WTC11 (cell line): ENCODE measurements around the gene WDPCP. TPM values are rescaled to one million over a fixed set of nuclear protein-coding genes. Genes with fewer than 3 reads are reported as not detected.

ENCODE experiments used
- ATAC-seq: fragments of 200-7000 bp; cut with Tn5 transposase; 2 replicates; pipeline ENCODE4 v1.10.0; 2021; ENCODE audit warnings: mild to moderate bottlenecking, moderate library complexity
- CTCF ChIA-PET: fragments of 300-600 bp; sonication (Branson Sonifier 250); formaldehyde crosslinking; loops from one replicate; lab custom pipeline; 2021; ENCODE audit warnings: antibody characterized with exemption; lab: Charles Lee
- POLR2A ChIA-PET: fragments of 350-600 bp; sonication (Branson Sonifier 250); formaldehyde crosslinking; loops from one replicate; lab custom pipeline; 2021; ENCODE audit warnings: antibody characterized with exemption; lab: Charles Lee
- DNase-seq: peaks from one replicate; pipeline ENCODE4 v3.0.0; 2021; ENCODE audit warnings: low spot score
- H3K27ac Mint-ChIP-seq: 2 replicates; pipeline ENCODE4 v1.8.0; 2021; ENCODE audit warnings: mixed read lengths
- H3K27me3 Mint-ChIP-seq: 2 replicates; pipeline ENCODE4 v1.8.0; 2021; ENCODE audit warnings: low read depth, mild to moderate bottlenecking, moderate library complexity, mixed read lengths
- H3K36me3 Mint-ChIP-seq: 2 replicates; pipeline ENCODE4 v1.8.0; 2021; ENCODE audit warnings: mixed read lengths
- H3K4me1 Mint-ChIP-seq: 2 replicates; pipeline ENCODE4 v1.8.0; 2022; ENCODE audit warnings: mixed read lengths
- H3K4me3 Mint-ChIP-seq: 2 replicates; pipeline ENCODE4 v1.8.0; 2021; ENCODE audit warnings: mild to moderate bottlenecking, moderate library complexity, mixed read lengths
- H3K9me3 Mint-ChIP-seq: 2 replicates; pipeline ENCODE4 v1.8.0; 2021; ENCODE audit warnings: mixed read lengths
- ATF6 ChIP-seq: sonication (generic); formaldehyde crosslinking; IDR thresholded peaks from 2 replicates; pipeline ENCODE4 v1.8.1; 2023; ENCODE audit warnings: mild to moderate bottlenecking, missing genetic modification reagents
- CDX4 ChIP-seq: fragments of 250-450 bp; sonication (Bioruptor Pico); IDR thresholded peaks from 2 replicates; pipeline ENCODE4 v1.9.0; 2021; ENCODE audit warnings: moderate library complexity, mild to moderate bottlenecking, inconsistent platforms, borderline replicate concordance
- CREM ChIP-seq: sonication (generic); formaldehyde crosslinking; IDR thresholded peaks from 2 replicates; pipeline ENCODE4 v1.8.1; 2022; ENCODE audit warnings: mild to moderate bottlenecking, missing genetic modification reagents, moderate library complexity
- E2F1 ChIP-seq: sonication (generic); formaldehyde crosslinking; IDR thresholded peaks from 2 replicates; pipeline ENCODE4 v1.8.0; 2022; ENCODE audit warnings: mild to moderate bottlenecking, missing genetic modification reagents
- ESRRA ChIP-seq: sonication (generic); formaldehyde crosslinking; IDR thresholded peaks from 2 replicates; pipeline ENCODE4 v1.8.1; 2022; ENCODE audit warnings: mild to moderate bottlenecking, missing genetic modification reagents, borderline replicate concordance
- ETV6 ChIP-seq: sonication (generic); formaldehyde crosslinking; IDR thresholded peaks from 2 replicates; pipeline ENCODE4 v1.8.1; 2022; ENCODE audit warnings: mild to moderate bottlenecking, missing genetic modification reagents
- FOXK1 ChIP-seq: sonication (generic); formaldehyde crosslinking; IDR thresholded peaks from 2 replicates; pipeline ENCODE4 v1.8.0; 2022; ENCODE audit warnings: mild to moderate bottlenecking, moderate library complexity, missing genetic modification reagents
- FOXP4 ChIP-seq: sonication (generic); formaldehyde crosslinking; IDR thresholded peaks from 2 replicates; pipeline ENCODE4 v1.8.0; 2022; ENCODE audit warnings: mild to moderate bottlenecking, missing genetic modification reagents
- GABPB1 ChIP-seq: sonication (generic); formaldehyde crosslinking; IDR thresholded peaks from 2 replicates; pipeline ENCODE4 v1.8.1; 2023; ENCODE audit warnings: mild to moderate bottlenecking, missing genetic modification reagents
- JAZF1 ChIP-seq: fragments of 250-450 bp; sonication (Bioruptor Pico); IDR thresholded peaks from 2 replicates; pipeline ENCODE4 v1.9.0; 2021; ENCODE audit warnings: moderate library complexity, mild to moderate bottlenecking, inconsistent platforms
- JUN ChIP-seq: sonication (generic); formaldehyde crosslinking; IDR thresholded peaks from 2 replicates; pipeline ENCODE4 v1.8.0; 2023; ENCODE audit warnings: mild to moderate bottlenecking, missing genetic modification reagents
- MLX ChIP-seq: sonication (generic); formaldehyde crosslinking; IDR thresholded peaks from 2 replicates; pipeline ENCODE4 v1.8.1; 2023; ENCODE audit warnings: mild to moderate bottlenecking, missing genetic modification reagents, moderate library complexity
- RELA ChIP-seq: sonication (generic); formaldehyde crosslinking; IDR thresholded peaks from 2 replicates; pipeline ENCODE4 v1.8.1; 2022; ENCODE audit warnings: missing genetic modification reagents, mild to moderate bottlenecking, borderline replicate concordance
- TCF7 ChIP-seq: sonication (generic); formaldehyde crosslinking; IDR thresholded peaks from 2 replicates; pipeline ENCODE4 v1.8.0; 2022; ENCODE audit warnings: mild to moderate bottlenecking, low read depth, missing genetic modification reagents, moderate library complexity
- ZBTB21 ChIP-seq: sonication (generic); formaldehyde crosslinking; IDR thresholded peaks from 2 replicates; pipeline ENCODE4 v1.8.1; 2023; ENCODE audit warnings: mild to moderate bottlenecking, missing genetic modification reagents, borderline replicate concordance
- ZMAT4 ChIP-seq: fragments of 250-450 bp; sonication (Bioruptor Pico); IDR thresholded peaks from 2 replicates; pipeline ENCODE4 v1.9.0; 2021; ENCODE audit warnings: mild to moderate bottlenecking
- ZNF138 ChIP-seq: sonication (generic); formaldehyde crosslinking; conservative IDR thresholded peaks from 2 replicates; pipeline ENCODE4 v1.8.1; 2022; ENCODE audit warnings: mild to moderate bottlenecking, moderate library complexity, missing genetic modification reagents
- ZNF281 ChIP-seq: sonication (generic); formaldehyde crosslinking; IDR thresholded peaks from 2 replicates; pipeline ENCODE4 v1.8.0; 2023; ENCODE audit warnings: mild to moderate bottlenecking, missing genetic modification reagents
- ZNF317 ChIP-seq: sonication (generic); formaldehyde crosslinking; IDR thresholded peaks from 2 replicates; pipeline ENCODE4 v1.8.1; 2023; ENCODE audit warnings: low read depth, mild to moderate bottlenecking, moderate library complexity, missing genetic modification reagents, borderline replicate concordance
- ZNF396 ChIP-seq: fragments of 250-450 bp; sonication (Bioruptor Pico); IDR thresholded peaks from 2 replicates; pipeline ENCODE4 v1.8.0; 2021; ENCODE audit warnings: mild to moderate bottlenecking, moderate library complexity, borderline replicate concordance
- ZNF423 ChIP-seq: fragments of 250-450 bp; sonication (Bioruptor Pico); IDR thresholded peaks from 2 replicates; pipeline ENCODE4 v2.1.2; 2022; ENCODE audit warnings: mild to moderate bottlenecking, moderate library complexity
- ZNF532 ChIP-seq: fragments of 250-450 bp; sonication (Bioruptor Pico); IDR thresholded peaks from 2 replicates; pipeline ENCODE4 v1.9.0; 2021; ENCODE audit warnings: mild to moderate bottlenecking, borderline replicate concordance
- total RNA-seq: library from RNA; stranded (reverse); gene quantifications from 3 replicates; pipeline ENCODE4 v1.2.3, GENCODE V29; 2021

Gene WDPCP
- total RNA-seq, 1 experiment from 2014 or later: 10.9 TPM

GRCh38 chr2:63124850-63125249 lies 463.4 kb downstream of the WDPCP start (continued):
- TF ChIP-seq FOXP4 (CRISPR knock-in tag): no peak
- no peak for TF ChIP-seq CREM
- TF ChIP-seq MLX: no peak
- TF ChIP-seq ZNF423: no peak
- no peak for TF ChIP-seq JAZF1 (CRISPR knock-in tag)
- no peak for TF ChIP-seq GABPB1
- TF ChIP-seq E2F1 (CRISPR knock-in tag): no peak
- no peak for TF ChIP-seq ZMAT4
- TF ChIP-seq ZNF281: no peak
- TF ChIP-seq, all 79 proteins: peak for 0

- ChIA-PET CTCF (no interaction called here), POLR2A (no interaction called here)
- DNase-seq: no peak
- ATAC-seq: no peak
- Mint-ChIP-seq H3K4me1 (peaks cover 13% of the 10 kb centered on the region), H3K4me3 (no peak overlapping the region), H3K36me3 (peaks cover 5% of the 10 kb centered on the region), H3K27ac (no peak overlapping the region), H3K27me3 (no peaks in the 10 kb centered on the region), H3K9me3 (peaks cover 8% of the 10 kb centered on the region)
- TF ChIP-seq ETV6 (no peak), ESRRA (CRISPR knock-in tag) (no peak), CDX4 (CRISPR knock-in tag) (no peak), FOXK1 (CRISPR knock-in tag) (no peak), RELA (CRISPR knock-in tag) (no peak), ZBTB21 (CRISPR knock-in tag) (no peak), ZNF396 (no peak), ZMAT4 (no peak), ATF6 (CRISPR knock-in tag) (no peak), ZNF532 (CRISPR knock-in tag) (no peak), ZNF317 (CRISPR knock-in tag) (no peak), TCF7 (CRISPR knock-in tag) (no peak), CREM (no peak), JAZF1 (CRISPR knock-in tag) (no peak), ZNF423 (no peak), JUN (CRISPR knock-in tag) (no peak), ZNF138 (CRISPR knock-in tag) (no peak)
Measured at GRCh38 chr2:63124218-63124617, 464.1 kb downstream of the WDPCP start.
